Activated effector memory CD4-positive, alpha-beta T cell treated with anti-CD3 and anti-CD28 coated beads, Interleukin-2, amount 50 U/mL, for 16 hours (primary cell): Measurements from ENCODE around the gene KCTD10.

Experiments used
- DNase-seq: peaks from one replicate; pipeline ENCODE4 v3.0.0-alpha.2; 2020

The KCTD10 gene

DNA sequence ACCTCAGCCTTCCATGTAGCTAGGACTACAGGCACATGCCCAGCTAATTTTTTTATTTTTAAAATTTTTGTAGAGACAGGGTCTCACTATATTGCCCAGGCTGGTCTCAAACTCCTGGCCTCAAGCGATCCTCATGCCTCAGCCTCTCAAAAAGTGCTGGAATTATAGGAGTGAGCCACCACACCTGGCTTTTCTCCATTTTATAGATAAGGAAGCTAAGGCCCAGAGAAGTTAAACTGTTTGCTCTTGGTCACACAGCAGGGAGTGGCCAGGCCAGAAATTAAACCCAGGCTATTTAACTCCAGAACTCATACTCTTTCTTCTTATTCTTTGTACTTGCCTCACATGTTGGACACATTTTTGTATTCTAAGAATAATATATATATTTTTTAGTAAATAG lies 16.8 kb upstream of the KCTD10 start:
- DNase-seq: no peak

- DNase-seq: no peak
Measured at GRCh38 chr12:109493090-109493489, 16.0 kb upstream of the KCTD10 start.

- no peak for DNase-seq
Measured at GRCh38 chr12:109492371-109492770, 15.3 kb upstream of the KCTD10 start.

DNA sequence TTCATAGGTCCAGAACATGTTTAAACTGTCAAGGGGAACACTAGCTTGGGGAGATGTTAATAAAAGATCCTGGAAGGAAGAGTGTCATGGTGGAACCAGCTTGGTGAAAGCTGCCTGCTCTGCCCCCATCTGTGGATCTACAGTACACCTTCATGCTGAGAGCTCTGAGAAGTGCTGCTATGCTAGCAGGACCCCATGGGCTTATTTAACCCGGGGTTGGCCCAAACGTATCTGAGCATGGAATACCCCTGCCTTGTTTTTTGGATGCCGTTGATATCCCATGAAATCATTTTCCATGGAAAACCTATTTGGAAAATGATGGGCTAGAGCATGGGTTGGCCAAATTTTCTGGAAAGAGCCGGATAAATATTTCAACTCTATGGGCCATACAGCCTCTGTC lies 14.6 kb upstream of the KCTD10 start:
- DNase-seq: no peak

- DNase-seq: no peak
Measured at GRCh38 chr12:109489955-109490565, 13.0 kb upstream of the KCTD10 start.

- no peak for DNase-seq
Measured at GRCh38 chr12:109489016-109489954, 12.2 kb upstream of the KCTD10 start.

GRCh38 chr12:109488051-109488665 lies 11.1 kb upstream of the KCTD10 start:
- DNase-seq: no peak

GRCh38 chr12:109487181-109488050 lies 10.3 kb upstream of the KCTD10 start:
- no peak for DNase-seq

GRCh38 chr12:109485201-109485600 lies 8.1 kb upstream of the KCTD10 start:
- DNase-seq: no peak

DNA sequence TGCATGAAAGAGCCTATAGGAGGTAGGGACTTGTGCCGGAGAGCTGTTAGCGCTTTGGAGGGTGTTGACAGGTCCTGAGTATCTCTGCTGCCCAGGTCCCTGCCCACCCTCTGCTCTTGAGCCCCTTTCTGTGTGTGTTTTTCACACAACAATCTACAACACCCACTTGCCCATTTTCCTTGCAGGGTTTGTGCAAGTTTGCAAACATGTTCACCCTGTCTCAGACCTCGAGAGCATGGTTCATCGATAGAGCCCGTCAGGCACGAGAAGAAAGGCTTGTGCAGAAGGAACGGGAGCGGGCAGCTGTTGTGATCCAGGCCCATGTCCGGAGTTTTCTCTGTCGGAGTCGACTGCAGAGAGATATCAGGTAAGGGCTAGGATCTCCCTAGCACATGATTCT lies 6.2 kb upstream of the KCTD10 start:
- DNase-seq: no peak

DNA sequence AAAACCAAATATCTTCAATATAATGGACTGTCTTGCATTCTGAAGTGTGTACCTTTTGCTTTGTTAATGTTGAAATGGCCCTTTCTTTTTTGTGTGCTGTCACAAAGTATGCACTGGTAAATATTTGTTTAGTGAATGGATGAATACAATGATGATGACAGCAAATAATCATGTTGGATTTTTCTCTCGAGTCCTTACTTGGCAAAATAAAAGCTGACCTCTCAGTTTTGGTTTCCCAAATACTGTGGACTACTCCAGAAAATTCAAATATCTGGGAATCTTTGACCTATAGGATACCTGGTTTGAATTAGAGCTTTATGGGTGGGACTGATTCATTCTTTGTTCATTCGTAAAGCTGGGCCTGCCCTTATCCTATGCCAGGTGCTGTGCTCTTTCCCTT lies 5.8 kb upstream of the KCTD10 start:
- no peak for DNase-seq

DNA sequence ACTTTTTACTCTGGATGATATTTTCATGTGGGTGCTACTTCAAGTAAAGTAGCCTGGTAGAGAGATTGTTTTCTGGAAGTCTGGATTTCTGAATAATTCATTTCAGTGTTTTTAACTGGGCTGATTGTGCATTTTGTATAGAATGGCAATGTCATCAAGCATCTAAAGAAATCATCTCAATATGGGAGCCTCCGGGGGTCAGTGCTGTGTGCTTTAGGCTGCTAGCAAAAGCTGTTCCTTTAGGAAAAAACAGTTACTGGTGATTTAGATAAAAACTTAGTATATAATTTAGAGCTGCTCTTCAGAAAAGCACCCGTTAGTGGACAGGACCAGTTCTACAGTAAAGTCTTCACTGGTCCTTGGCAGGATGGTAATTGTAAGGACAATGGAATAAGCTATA lies 5.4 kb upstream of the KCTD10 start:
- no peak for DNase-seq

- DNase-seq: no peak
Measured at GRCh38 chr12:109481863-109482262, 4.8 kb upstream of the KCTD10 start.

DNA sequence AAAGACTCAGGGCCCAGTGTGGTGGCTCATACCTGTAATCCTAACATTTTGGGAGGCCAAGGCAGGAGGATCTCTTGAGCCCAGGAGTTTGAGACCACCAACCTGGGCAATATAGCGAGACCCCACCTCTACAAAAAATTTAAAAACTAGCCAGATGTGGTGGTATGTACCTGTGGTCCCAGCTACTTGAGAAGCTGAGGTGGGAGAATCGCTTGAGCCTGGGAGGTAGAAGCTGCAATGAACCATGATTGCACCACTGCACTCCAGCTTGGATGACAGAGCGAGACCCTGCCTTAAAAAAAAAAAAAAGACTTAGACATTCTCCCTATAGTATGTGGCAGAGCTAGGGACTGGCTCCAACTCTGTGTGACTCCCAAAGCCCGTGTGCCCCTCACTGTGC lies 3.3 kb upstream of the KCTD10 start:
- DNase-seq: no peak

DNA sequence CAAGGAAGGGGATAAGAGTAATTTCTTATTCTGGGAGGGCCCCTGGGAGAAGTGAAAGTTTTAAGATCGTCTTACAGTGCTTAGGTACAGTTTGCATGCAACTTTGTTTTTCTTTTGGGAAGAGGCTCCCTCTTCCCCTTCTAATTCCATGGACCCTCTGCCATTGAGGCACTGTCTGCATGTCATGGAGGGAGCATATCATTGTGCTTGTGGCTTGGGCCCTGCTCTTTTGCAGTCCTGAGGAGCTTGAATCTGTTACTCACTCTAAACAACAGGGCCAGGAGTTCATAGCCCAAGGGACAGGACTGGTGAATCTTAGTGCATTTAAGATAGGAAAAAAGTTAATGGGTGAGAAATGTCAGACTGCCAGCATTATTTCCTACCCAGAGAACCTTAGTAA lies 2.7 kb upstream of the KCTD10 start:
- no peak for DNase-seq

GRCh38 chr12:109477963-109478315 lies 839 bp upstream of the KCTD10 start:
- DNase-seq: no peak

GRCh38 chr12:109476807-109477184 lies 304 bp downstream of the KCTD10 start:
- DNase-seq: no peak

DNA sequence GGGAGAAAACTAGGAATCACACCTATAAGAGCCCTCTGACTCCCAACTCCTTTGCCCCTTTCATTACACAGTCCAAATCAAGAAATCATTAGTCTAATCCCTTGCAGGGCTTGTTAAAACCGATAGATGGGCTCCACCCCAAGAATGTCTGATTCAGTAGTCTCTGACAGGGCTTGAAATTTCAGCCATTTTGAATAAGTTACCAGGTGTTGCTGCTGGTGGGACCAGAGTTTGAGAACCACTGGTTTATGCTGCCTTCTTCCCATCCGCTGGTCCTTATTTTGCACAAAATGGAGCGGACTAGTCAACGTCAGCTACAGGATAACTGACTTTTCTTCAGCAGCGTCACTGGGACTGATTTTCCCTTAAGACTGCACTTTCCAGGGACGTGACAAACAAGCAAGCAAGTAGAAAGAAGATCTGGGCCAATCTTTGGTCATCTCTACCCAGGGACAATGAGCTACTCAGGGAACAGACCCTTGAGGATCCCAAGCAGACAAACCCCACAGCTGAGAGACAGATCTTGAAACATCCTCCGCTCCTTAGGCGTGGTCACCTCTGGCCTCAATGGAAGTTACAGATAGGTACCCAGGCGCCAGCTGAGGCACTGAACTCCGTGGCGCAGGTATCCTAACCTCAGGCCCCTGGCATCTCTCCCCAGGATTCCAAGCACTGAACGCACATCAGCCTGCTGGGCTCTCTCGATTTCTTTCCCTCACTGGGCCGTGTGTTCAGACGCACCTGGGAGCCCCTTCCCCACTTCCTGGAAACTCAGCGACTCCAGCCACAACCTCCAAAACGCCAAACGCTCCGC lies 900 bp downstream of the KCTD10 start:
- DNase-seq: peak; percentile 61

GRCh38 chr12:109475121-109475520 lies 2.0 kb downstream of the KCTD10 start:
- peak; percentile 25 for DNase-seq

GRCh38 chr12:109473526-109474270 lies 3.4 kb downstream of the KCTD10 start:
- peak; percentile 36 for DNase-seq

GRCh38 chr12:109473006-109473405 lies 4.1 kb downstream of the KCTD10 start:
- peak; percentile 47 for DNase-seq
